ENCODE measurements around the gene MYO6. TPM values are rescaled to one million over a fixed set of nuclear protein-coding genes. Genes with fewer than 3 reads are reported as not detected.

Gene MYO6
- total RNA-seq, 1 experiment from 2014 or later, result 5.3 TPM

GRCh38 chr6:75794351-75794846, 45.4 kb downstream of the MYO6 start:
- Histone ChIP-seq H3K27me3 (ENCODE audit: control insufficient read depth, insufficient read depth, low read length) (no peaks in the 10 kb centered on the region), H3K36me3 (replicated peaks; ENCODE audit: control insufficient read depth, insufficient read depth, low read length) (no peaks in the 10 kb centered on the region), H3K4me3 (ENCODE audit: insufficient read depth, low read depth, low read length) (no peak overlapping the region)
- DNase-seq, result no peak

GRCh38 chr6:75794954-75795739, 46.1 kb downstream of the MYO6 start:
- Histone ChIP-seq H3K36me3 (replicated peaks; ENCODE audit: control insufficient read depth, insufficient read depth, low read length) (no peaks in the 10 kb centered on the region), H3K4me3 (ENCODE audit: insufficient read depth, low read depth, low read length) (no peak overlapping the region), H3K27me3 (ENCODE audit: control insufficient read depth, insufficient read depth, low read length) (no peaks in the 10 kb centered on the region)
- DNase-seq, result no peak

- Histone ChIP-seq H3K4me3 (ENCODE audit: insufficient read depth, low read depth, low read length) (no peak overlapping the region), H3K36me3 (replicated peaks; ENCODE audit: control insufficient read depth, insufficient read depth, low read length) (no peaks in the 10 kb centered on the region), H3K27me3 (ENCODE audit: control insufficient read depth, insufficient read depth, low read length) (no peaks in the 10 kb centered on the region)
- no peak for DNase-seq
These were observed 47.7 kb downstream of the MYO6 start for GRCh38 chr6:75796723-75797122.

GRCh38 chr6:75800133-75800532, 51.1 kb downstream of the MYO6 start:
- Histone ChIP-seq H3K27me3 (ENCODE audit: control insufficient read depth, insufficient read depth, low read length) (no peaks in the 10 kb centered on the region), H3K4me3 (ENCODE audit: insufficient read depth, low read depth, low read length) (no peak overlapping the region), H3K36me3 (replicated peaks; ENCODE audit: control insufficient read depth, insufficient read depth, low read length) (no peaks in the 10 kb centered on the region)
- no peak for DNase-seq

GRCh38 chr6:75800708-75801505, 51.9 kb downstream of the MYO6 start:
- H3K36me3 ChIP-seq (replicated peaks; ENCODE audit: control insufficient read depth, insufficient read depth, low read length), result no peaks in the 10 kb centered on the region
- DNase-seq, result no peak
- no peak overlapping the region for H3K4me3 ChIP-seq (ENCODE audit: insufficient read depth, low read depth, low read length)
- no peaks in the 10 kb centered on the region for H3K27me3 ChIP-seq (ENCODE audit: control insufficient read depth, insufficient read depth, low read length)

- H3K4me3 ChIP-seq (ENCODE audit: insufficient read depth, low read depth, low read length), result no peak overlapping the region
- H3K36me3 ChIP-seq (replicated peaks; ENCODE audit: control insufficient read depth, insufficient read depth, low read length), result no peaks in the 10 kb centered on the region
- H3K27me3 ChIP-seq (ENCODE audit: control insufficient read depth, insufficient read depth, low read length), result no peaks in the 10 kb centered on the region
- DNase-seq, result no peak
These were observed 53.3 kb downstream of the MYO6 start for GRCh38 chr6:75802366-75802765.

- no peak for DNase-seq
- Histone ChIP-seq H3K4me3 (ENCODE audit: insufficient read depth, low read depth, low read length) (no peak overlapping the region), H3K36me3 (replicated peaks; ENCODE audit: control insufficient read depth, insufficient read depth, low read length) (no peaks in the 10 kb centered on the region; the same call in 1 of the 2 replicates), H3K27me3 (ENCODE audit: control insufficient read depth, insufficient read depth, low read length) (no peaks in the 10 kb centered on the region)
These were observed 59.5 kb downstream of the MYO6 start for GRCh38 chr6:75808507-75808906.

- H3K36me3 ChIP-seq (replicated peaks; ENCODE audit: control insufficient read depth, insufficient read depth, low read length), result no peaks in the 10 kb centered on the region; the same call in 1 of the 2 replicates
- no peak for DNase-seq
- no peaks in the 10 kb centered on the region for H3K27me3 ChIP-seq (ENCODE audit: control insufficient read depth, insufficient read depth, low read length)
- H3K4me3 ChIP-seq (ENCODE audit: insufficient read depth, low read depth, low read length), result no peak overlapping the region
These were observed 63.5 kb downstream of the MYO6 start for GRCh38 chr6:75812560-75812959.

GRCh38 chr6:75813476-75814250, 64.6 kb downstream of the MYO6 start:
- DNase-seq, result no peak
- no peak overlapping the region for H3K4me3 ChIP-seq (ENCODE audit: insufficient read depth, low read depth, low read length)
- no peaks in the 10 kb centered on the region for H3K27me3 ChIP-seq (ENCODE audit: control insufficient read depth, insufficient read depth, low read length)
- no peaks in the 10 kb centered on the region; the same call in 1 of the 2 replicates for H3K36me3 ChIP-seq (replicated peaks; ENCODE audit: control insufficient read depth, insufficient read depth, low read length)

- Histone ChIP-seq H3K36me3 (replicated peaks; ENCODE audit: control insufficient read depth, insufficient read depth, low read length) (no peaks in the 10 kb centered on the region; the same call in 1 of the 2 replicates), H3K27me3 (ENCODE audit: control insufficient read depth, insufficient read depth, low read length) (no peaks in the 10 kb centered on the region), H3K4me3 (ENCODE audit: insufficient read depth, low read depth, low read length) (no peak overlapping the region)
- no peak for DNase-seq
These were observed 66.7 kb downstream of the MYO6 start for GRCh38 chr6:75815756-75816155.

- no peaks in the 10 kb centered on the region; the same call in 1 of the 2 replicates for H3K36me3 ChIP-seq (replicated peaks; ENCODE audit: control insufficient read depth, insufficient read depth, low read length)
- no peak overlapping the region for H3K4me3 ChIP-seq (ENCODE audit: insufficient read depth, low read depth, low read length)
- no peaks in the 10 kb centered on the region for H3K27me3 ChIP-seq (ENCODE audit: control insufficient read depth, insufficient read depth, low read length)
- DNase-seq, result no peak
These were observed 69.2 kb downstream of the MYO6 start for GRCh38 chr6:75818098-75818855.

- no peaks in the 10 kb centered on the region; the same call in 1 of the 2 replicates for H3K36me3 ChIP-seq (replicated peaks; ENCODE audit: control insufficient read depth, insufficient read depth, low read length)
- H3K4me3 ChIP-seq (ENCODE audit: insufficient read depth, low read depth, low read length), result no peak overlapping the region
- H3K27me3 ChIP-seq (ENCODE audit: control insufficient read depth, insufficient read depth, low read length), result no peaks in the 10 kb centered on the region
- DNase-seq, result no peak
These were observed 70.9 kb downstream of the MYO6 start for GRCh38 chr6:75819776-75820487.

GRCh38 chr6:75824160-75824559, 75.1 kb downstream of the MYO6 start:
- no peak for DNase-seq
- Histone ChIP-seq H3K36me3 (replicated peaks; ENCODE audit: control insufficient read depth, insufficient read depth, low read length) (no peaks in the 10 kb centered on the region), H3K4me3 (ENCODE audit: insufficient read depth, low read depth, low read length) (no peak overlapping the region), H3K27me3 (ENCODE audit: control insufficient read depth, insufficient read depth, low read length) (no peaks in the 10 kb centered on the region)
